K562 (cell line): ENCODE measurements around the gene ALKBH2. TPM values are rescaled to one million over a fixed set of nuclear protein-coding genes. Genes with fewer than 3 reads are reported as not detected.

Experiments used
- ATAC-seq: fragments of 200-7000 bp; cut with Tn5 transposase; 3 replicates; pipeline ENCODE4 v1.9.1; 2020; ENCODE audit warnings: moderate library complexity
- BruUV-seq: library from RNA; stranded (reverse); fragments of 400-500 nt; replicated peaks from 2 replicates; lab custom pipeline; 2021; lab: Mats Ljungman, UMichigan
- CTCF ChIA-PET: fragments of 300-600 bp; formaldehyde crosslinking; extraction: SDS; loops from one replicate; lab custom pipeline; 2021; ENCODE audit warnings: low intra/inter-chr PET ratio; lab: Yijun Ruan, JAX
- POLR2A ChIA-PET: fragments of 300-600, 350-650 bp; sonication (Branson Sonifier 250); formaldehyde crosslinking; extraction: SDS; loops from one replicate; lab custom pipeline; 2021; ENCODE audit warnings: antibody characterized with exemption, inconsistent platforms; lab: Yijun Ruan, JAX
- DNase-seq, 4 experiments: peaks; one replicate each; pipeline versions ENCODE4 v3.0.0 to v3.0.0-alpha.2; 2011 to 2018; ENCODE audit warnings: low spot score in 3 of 4, mixed read lengths in 3 of 4; ENCODE audit errors: extremely low read depth in 1 of 4
- FAIRE-seq: peaks from 2 replicates; lab custom pipeline; 2011; peaks lifted over from hg19 to GRCh38; lab: Jason Lieb, UNC
- H2AFZ ChIP-seq: 2 replicates; pipeline ENCODE4 v1.6.0; 2011; ENCODE audit warnings: low read depth, low read length, control low read depth, inconsistent platforms
- H3K27ac ChIP-seq: fragments of 200-600 bp; 3 replicates; pipeline ENCODE4 v1.8.0; 2011; ENCODE audit warnings: low read depth, mild to moderate bottlenecking, control low read depth, inconsistent platforms, low read length, moderate library complexity, mixed read lengths; ENCODE audit errors: extremely low read depth
- H3K27me3 ChIP-seq, 2 experiments: fragments of 300-600 bp in 1 of 2; 2 replicates in 1 of 2; 3 replicates in 1 of 2; pipeline versions ENCODE4 v1.6.0 to v1.8.0; 2011; ENCODE audit warnings: inconsistent platforms in 2 of 2, low read length in 2 of 2, mild to moderate bottlenecking in 1 of 2, mixed read lengths in 1 of 2, moderate library complexity in 1 of 2; ENCODE audit not compliant: control insufficient read depth in 2 of 2, insufficient read depth in 2 of 2
- H3K36me3 ChIP-seq: fragments of 300-600 bp; 3 replicates; pipeline ENCODE4 v1.8.0; 2011; ENCODE audit warnings: mild to moderate bottlenecking, low read length, inconsistent platforms; ENCODE audit not compliant: control insufficient read depth, insufficient read depth
- H3K4me1 ChIP-seq, 2 experiments: fragments of 200-600 bp in 1 of 2; replicated peaks in 1 of 2; 2 replicates in 1 of 2; 3 replicates in 1 of 2; pipeline versions ENCODE4 v1.5.1 to v1.8.0; 2011; ENCODE audit warnings: inconsistent platforms in 2 of 2, low read length in 2 of 2, mild to moderate bottlenecking in 1 of 2, mixed read lengths in 1 of 2, moderate library complexity in 1 of 2; ENCODE audit not compliant: control insufficient read depth in 2 of 2, insufficient read depth in 2 of 2
- H3K4me2 ChIP-seq: 2 replicates; pipeline ENCODE4 v1.6.1; 2011; ENCODE audit warnings: low read length, control low read depth, inconsistent platforms, mixed read lengths; ENCODE audit not compliant: insufficient read depth
- H3K4me3 ChIP-seq: fragments of 200-600 bp; sonication (generic), shearing (Covaris generic); 2 replicates; pipeline ENCODE4 v1.5.1; 2016; ENCODE audit warnings: control low read depth, inconsistent platforms
- H3K79me2 ChIP-seq: fragments of 200-600 bp; 3 replicates; pipeline ENCODE4 v1.8.0; 2011; ENCODE audit warnings: low read length, inconsistent platforms; ENCODE audit not compliant: control insufficient read depth, insufficient read depth
- H3K9ac ChIP-seq, 2 experiments: 2 replicates each; pipeline versions ENCODE4 v1.6.0 to v1.6.1; 2011; ENCODE audit warnings: low read depth in 2 of 2, low read length in 2 of 2, control low read depth in 1 of 2, inconsistent platforms in 1 of 2, mild to moderate bottlenecking in 1 of 2, mixed read lengths in 1 of 2; ENCODE audit not compliant: insufficient read depth in 1 of 2
- H3K9me1 ChIP-seq: one replicate; pipeline ENCODE4 v1.6.0; 2011; ENCODE audit warnings: inconsistent platforms, mild to moderate bottlenecking, low read length, moderate library complexity; ENCODE audit not compliant: control insufficient read depth, insufficient read depth
- H3K9me3 ChIP-seq: replicated peaks from 2 replicates; pipeline ENCODE4 v1.5.1; 2011; ENCODE audit warnings: low read depth, low read length, inconsistent platforms; ENCODE audit not compliant: control insufficient read depth, insufficient read depth
- H4K20me1 ChIP-seq: replicated peaks from 2 replicates; pipeline ENCODE4 v1.6.1; 2011; ENCODE audit warnings: low read length, inconsistent platforms, mixed read lengths; ENCODE audit not compliant: control insufficient read depth, insufficient read depth
- CTCFL ChIP-seq: IDR thresholded peaks from 2 replicates; pipeline ENCODE4 v1.6.1; 2011; ENCODE audit warnings: borderline replicate concordance, low read depth, mild to moderate bottlenecking, moderate library complexity, low read length; ENCODE audit not compliant: insufficient read depth, poor library complexity, severe bottlenecking
- DEAF1 ChIP-seq: fragments of 450-650 bp; formaldehyde crosslinking; IDR thresholded peaks from 2 replicates; pipeline ENCODE4 v1.4.0; 2020; ENCODE audit warnings: mild to moderate bottlenecking, moderate library complexity
- EP400 ChIP-seq: fragments of 450-650 bp; IDR thresholded peaks from 2 replicates; pipeline ENCODE4 v1.6.1; 2017; ENCODE audit warnings: antibody characterized with exemption, mild to moderate bottlenecking, moderate library complexity
- KDM5B ChIP-seq: fragments of 200-600 bp; sonication (generic); IDR thresholded peaks from 2 replicates; pipeline ENCODE4 v1.6.1; 2012; ENCODE audit warnings: low read depth, mild to moderate bottlenecking, moderate library complexity, low read length, control low read depth, inconsistent platforms; ENCODE audit not compliant: insufficient replicate concordance
- SRSF3 ChIP-seq: fragments of 200-400 bp; formaldehyde crosslinking; IDR thresholded peaks from 2 replicates; pipeline ENCODE4 v1.6.1; 2016; ENCODE audit warnings: mild to moderate bottlenecking, low read length, moderate library complexity; ENCODE audit not compliant: insufficient read depth
- TAF15 ChIP-seq: fragments of 200-400 bp; formaldehyde crosslinking; IDR thresholded peaks from 2 replicates; pipeline ENCODE4 v1.6.1; 2017; ENCODE audit warnings: mild to moderate bottlenecking, low read depth, low read length, moderate library complexity
- YBX1 ChIP-seq: fragments of 450-650 bp; IDR thresholded peaks from 2 replicates; pipeline ENCODE4 v1.7.1; 2016; ENCODE audit warnings: mild to moderate bottlenecking
- ZNF239 ChIP-seq: fragments of 250-450 bp; sonication (Bioruptor Pico); IDR thresholded peaks from 2 replicates; pipeline ENCODE4 v1.4.0; 2020; ENCODE audit warnings: mild to moderate bottlenecking
- WGBS: fragments of 100-300 bp; shearing (Covaris generic); methylation state at CpG from one replicate; pipeline ENCODE4 v1.1.6; 2016; ENCODE audit warnings: low coverage, mixed read lengths; ENCODE audit not compliant: insufficient coverage; ENCODE audit errors: missing lambda C conversion rate; 5-methylcytosine and 5-hydroxymethylcytosine counted together
- in situ Hi-C: fragments of 300-500 bp; cut with MboI; formaldehyde crosslinking; loops from 4 replicates; pipeline ENCODE4 v1.15.0; 2018; ENCODE audit warnings: inconsistent platforms, mixed read lengths
- intact Hi-C: fragments of 100-400 bp; cut with micrococcal nuclease; formaldehyde crosslinking; loops from 2 replicates; pipeline ENCODE4 v1.14.2; 2022
- polyA plus RNA-seq, 8 experiments: library from polyadenylated mRNA; depleted of rRNA in 4 of 8; stranded (reverse) in 5 of 8; unstranded in 3 of 8; fragments of >200 nt; fragmentation: Nextera tagmentation in 2 of 8; fragmentation: Illumina TruSeq in 1 of 8; extraction: Ambion mirVana in 2 of 8; extraction: Trizol in 1 of 8; gene quantifications; 2 replicates each; pipeline versions ENCODE4 v1.2.1 to v1.2.3, GENCODE V29; 2011 to 2014; ENCODE audit warnings: inconsistent platforms in 1 of 8, missing spikeins in 1 of 8
- total RNA-seq, 7 experiments: library from RNA; depleted of rRNA in 6 of 7; stranded (reverse); fragments of >200 nt in 6 of 7; fragmentation: Illumina TruSeq in 2 of 7; extraction: Trizol in 2 of 7; gene quantifications; 2 replicates each; pipeline versions ENCODE4 v1.2.1 to v1.2.3, GENCODE V29; 2011 to 2021; ENCODE audit warnings: low replicate concordance in 1 of 7

ALKBH2 gene
- total and polyA plus RNA-seq, 9 of the 15 experiments (the other 6 are each of a cell fraction or from before 2014, with no cell fraction given), result 5.9 to 56.1 (median 41.9) TPM

- Histone ChIP-seq H3K36me3 (peaks cover 40% of the 10 kb centered on the region; the same call in 2 of the 3 replicates), H3K4me3 (peak within 1 kb of the TSS; percentile 81), H3K9ac (peak within 1 kb of the TSS; percentile 69 to 95), H4K20me1 (no peaks in the 10 kb centered on the region), H3K9me1 (no peaks in the 10 kb centered on the region), H3K79me2 (peaks cover 18% of the 10 kb centered on the region), H3K27ac (peak within 1 kb of the TSS; percentile 84), H2AFZ (peak within 1 kb of the TSS; percentile 96), H3K27me3 (no peaks in the 10 kb centered on the region), H3K4me1 (peaks cover 5 to 31% of the 10 kb centered on the region in 2 experiments; a peak in 3 of 5 replicates), H3K9me3 (no peaks in the 10 kb centered on the region), H3K4me2 (peak within 1 kb of the TSS; percentile 76)
- FAIRE-seq (peak; percentile 91), ATAC-seq (peak; percentile 98), DNase-seq (peak; percentile 96 to 100 (median 98))
- ChIA-PET POLR2A (interaction anchor here (0.6 to 3.0 kb wide), 2 partner anchors 10 to 220 kb away, joined by 3 to 9 read pairs; no protein-coding TSS in a partner anchor), CTCF (no interaction called here)
- under 1% methylated on average over 35 of the region's 71 CpGs for WGBS
- intact Hi-C loops, result loop anchor here (10.0 kb wide), 3 partner anchors 83 to 433 kb away; no protein-coding TSS in a partner anchor
- no TSS peak for BruUV-seq
- in situ Hi-C loops, result loop anchor here (10.0 kb wide), 1 partner anchor 433 kb away; no protein-coding TSS in a partner anchor
- TF ChIP-seq TAF15, result no peak
- TF ChIP-seq CTCFL, result no peak
- no peak for TF ChIP-seq ZNF239 (CRISPR knock-in tag)
- peak; percentile 90 for TF ChIP-seq EP400
- no peak for TF ChIP-seq YBX1
- no peak for TF ChIP-seq SRSF3
- TF ChIP-seq KDM5B, result peak; percentile 52
- no peak for TF ChIP-seq DEAF1 (CRISPR knock-in tag)
Measured at GRCh38 chr12:109097435-109098182, 4.3 kb upstream of the ALKBH2 start, which contains the start of gene UNG. Gene UNG, plus strand, starts transcription at chr12:109097597. Its CDS starts 83 bp downstream, at chr12:109097680.
